ENCODE measurements around the gene PRICKLE2.

Gene PRICKLE2

DNA sequence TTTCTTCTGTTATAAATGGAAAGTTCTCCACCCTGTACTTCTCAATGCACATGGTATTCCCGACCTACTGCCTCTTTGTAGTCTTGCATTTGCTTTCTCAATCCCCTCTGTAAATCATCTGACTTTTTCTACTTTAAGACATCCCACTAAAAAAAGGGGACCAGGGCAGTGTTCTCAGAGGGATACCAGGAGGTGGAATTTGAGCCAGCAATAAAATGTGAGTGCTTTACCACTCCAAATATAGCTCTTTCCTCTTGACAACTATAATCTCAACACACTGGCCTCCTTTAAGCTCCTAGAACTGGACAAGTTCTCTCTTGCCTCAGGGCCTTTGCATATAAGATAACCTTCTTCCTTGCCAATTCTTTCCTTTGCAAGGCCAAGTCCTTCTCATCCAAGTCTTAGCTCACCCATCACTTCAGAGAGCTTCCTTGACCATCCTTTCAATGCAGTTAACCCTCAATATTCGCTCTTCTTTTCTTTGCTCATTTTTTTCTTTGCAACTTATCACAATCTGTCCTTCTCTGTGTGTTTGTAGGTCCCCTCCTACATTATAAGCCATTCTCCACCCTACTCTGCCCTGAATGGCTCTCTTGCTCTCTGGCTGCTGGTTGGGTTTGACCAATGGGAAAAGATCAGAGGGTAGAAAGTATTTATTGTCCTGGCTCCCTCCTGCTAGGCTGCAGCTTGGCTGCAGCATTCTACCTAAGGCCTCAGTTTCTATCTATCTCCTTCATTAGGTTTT lies 93.4 kb downstream of the PRICKLE2 start:
- Histone ChIP-seq H3K4me1 (ENCODE audit: control insufficient read depth in 1 of 2, insufficient read depth in 2 of 2, low read length in 2 of 2) (peaks cover 16 to 30% of the 10 kb centered on the region in 2 experiments), H3K14ac (ENCODE audit: low read length) (peak overlapping the region; percentile 63), H2BK120ac (ENCODE audit: insufficient read depth, low read length, poor library complexity) (peak overlapping the region; percentile 73), H3K23ac (ENCODE audit: low read length) (no peak overlapping the region), H3K79me2 (ENCODE audit: control insufficient read depth, insufficient read depth, low read length, poor library complexity) (peaks cover 1% of the 10 kb centered on the region), H4K8ac (ENCODE audit: low read depth, low read length) (no peak overlapping the region), H2BK5ac (ENCODE audit: low read depth, low read length, poor library complexity) (peak overlapping the region; percentile 22), H4K91ac (ENCODE audit: low read depth, low read length) (peak overlapping the region; percentile 41), H3K9me3 (ENCODE audit: insufficient read depth, low read depth, low read length) (no peaks in the 10 kb centered on the region), H3K4me3 (ENCODE audit: low read depth, low read length) (no peak overlapping the region), H3K27ac (ENCODE audit: low read depth, low read length) (no peak overlapping the region), H3K4ac (ENCODE audit: low read depth, low read length) (no peak overlapping the region), H4K12ac (ENCODE audit: low read depth, low read length) (no peak overlapping the region), H3K36me3 (ENCODE audit: control insufficient read depth in 1 of 2, insufficient read depth in 2 of 2, low read length in 2 of 2) (peaks cover 6 to 19% of the 10 kb centered on the region in 2 experiments), H3K79me1 (ENCODE audit: low read length) (peaks cover 6% of the 10 kb centered on the region), H2AFZ (ENCODE audit: insufficient read depth, low read length, poor library complexity) (no peak overlapping the region), H3K9ac (ENCODE audit: low read length) (no peak overlapping the region), H2AK5ac (ENCODE audit: low read length) (peak overlapping the region; percentile 32), H3K18ac (ENCODE audit: low read length) (no peak overlapping the region), H2BK12ac (ENCODE audit: low read length) (peak overlapping the region; percentile 81), H3K4me2 (ENCODE audit: low read length) (no peak overlapping the region), H3K27me3 (ENCODE audit: insufficient read depth, low read length) (no peaks in the 10 kb centered on the region)
- no peak for DNase-seq
- no CpG with 5 or more reads among the region's 2 CpGs for WGBS (ENCODE audit: extremely low coverage, insufficient coverage, insufficient read length)

DNA sequence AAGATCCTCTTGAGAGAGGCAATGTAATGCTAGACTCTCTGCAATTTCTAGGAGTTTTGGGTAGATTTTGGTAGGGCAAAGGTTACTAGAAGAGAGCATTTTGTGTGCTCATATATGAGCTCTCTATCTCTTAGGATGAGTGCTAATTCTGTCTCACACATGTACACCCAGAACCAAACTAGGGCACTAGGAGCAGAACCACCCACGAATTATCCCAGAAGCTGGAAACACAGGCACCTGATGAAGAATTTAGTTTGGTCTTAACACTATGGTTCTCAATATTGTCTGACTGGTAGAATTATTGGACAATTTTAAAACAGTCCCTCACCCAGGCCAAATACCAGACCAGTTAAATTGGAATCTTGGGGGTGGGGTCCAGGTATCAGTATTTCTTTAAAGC lies 94.8 kb downstream of the PRICKLE2 start:
- no CpG with 5 or more reads among the region's 1 CpG for WGBS (ENCODE audit: extremely low coverage, insufficient coverage, insufficient read length)
- H2BK120ac ChIP-seq (ENCODE audit: insufficient read depth, low read length, poor library complexity) = no peak overlapping the region
- H3K79me2 ChIP-seq (ENCODE audit: control insufficient read depth, insufficient read depth, low read length, poor library complexity) = peaks cover under 1% of the 10 kb centered on the region
- H3K27ac ChIP-seq (ENCODE audit: low read depth, low read length) = no peak overlapping the region
- H2AK5ac ChIP-seq (ENCODE audit: low read length) = no peak overlapping the region
- no peak overlapping the region for H3K4me3 ChIP-seq (ENCODE audit: low read depth, low read length)
- H3K14ac ChIP-seq (ENCODE audit: low read length) = no peak overlapping the region
- no peak for DNase-seq
- no peak overlapping the region for H2BK12ac ChIP-seq (ENCODE audit: low read length)
- H3K4ac ChIP-seq (ENCODE audit: low read depth, low read length) = no peak overlapping the region
- H3K27me3 ChIP-seq (ENCODE audit: insufficient read depth, low read length) = no peaks in the 10 kb centered on the region
- H4K8ac ChIP-seq (ENCODE audit: low read depth, low read length) = no peak overlapping the region
- H2AFZ ChIP-seq (ENCODE audit: insufficient read depth, low read length, poor library complexity) = no peak overlapping the region
- H3K36me3 ChIP-seq (ENCODE audit: control insufficient read depth in 1 of 2, insufficient read depth in 2 of 2, low read length in 2 of 2) = peaks cover 6 to 16% of the 10 kb centered on the region in 2 experiments
- H3K23ac ChIP-seq (ENCODE audit: low read length) = no peak overlapping the region
- no peak overlapping the region for H4K12ac ChIP-seq (ENCODE audit: low read depth, low read length)
- peaks cover 6% of the 10 kb centered on the region for H3K79me1 ChIP-seq (ENCODE audit: low read length)
- H3K18ac ChIP-seq (ENCODE audit: low read length) = no peak overlapping the region
- no peak overlapping the region for H2BK5ac ChIP-seq (ENCODE audit: low read depth, low read length, poor library complexity)
- H3K4me1 ChIP-seq (ENCODE audit: control insufficient read depth in 1 of 2, insufficient read depth in 2 of 2, low read length in 2 of 2) = peaks cover 16 to 28% of the 10 kb centered on the region in 2 experiments
- H3K9ac ChIP-seq (ENCODE audit: low read length) = no peak overlapping the region
- no peaks in the 10 kb centered on the region for H3K9me3 ChIP-seq (ENCODE audit: insufficient read depth, low read depth, low read length)
- no peak overlapping the region for H3K4me2 ChIP-seq (ENCODE audit: low read length)
- H4K91ac ChIP-seq (ENCODE audit: low read depth, low read length) = no peak overlapping the region

DNA sequence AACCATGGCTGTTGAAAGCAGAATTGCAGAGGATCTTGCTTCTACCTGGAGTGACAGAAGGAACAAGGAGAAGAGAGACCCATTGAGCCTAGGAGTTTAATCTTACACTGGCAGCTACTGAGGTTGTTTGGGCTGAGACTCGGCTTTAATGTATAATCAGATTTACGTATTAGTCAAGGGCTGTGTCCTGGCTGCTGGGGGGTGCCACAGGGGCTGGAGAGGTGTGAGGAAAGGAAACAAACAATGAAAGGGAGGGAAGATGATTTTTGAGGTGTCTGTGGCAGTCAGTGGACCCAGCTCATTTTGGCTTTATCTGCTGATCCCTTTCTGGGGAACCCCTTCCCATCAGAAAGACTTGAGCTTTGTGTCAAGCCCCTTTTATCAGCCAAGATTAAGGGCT lies 95.7 kb downstream of the PRICKLE2 start:
- no peak overlapping the region for H3K4ac ChIP-seq (ENCODE audit: low read depth, low read length)
- no peak overlapping the region for H4K91ac ChIP-seq (ENCODE audit: low read depth, low read length)
- no peak overlapping the region for H4K12ac ChIP-seq (ENCODE audit: low read depth, low read length)
- H3K23ac ChIP-seq (ENCODE audit: low read length) = no peak overlapping the region
- no peak overlapping the region for H3K4me3 ChIP-seq (ENCODE audit: low read depth, low read length)
- H3K36me3 ChIP-seq (ENCODE audit: control insufficient read depth in 1 of 2, insufficient read depth in 2 of 2, low read length in 2 of 2) = peaks cover 6 to 16% of the 10 kb centered on the region in 2 experiments
- no peak overlapping the region for H3K14ac ChIP-seq (ENCODE audit: low read length)
- no peak overlapping the region for H3K18ac ChIP-seq (ENCODE audit: low read length)
- no peaks in the 10 kb centered on the region for H3K27me3 ChIP-seq (ENCODE audit: insufficient read depth, low read length)
- no peak overlapping the region for H3K4me2 ChIP-seq (ENCODE audit: low read length)
- H2AFZ ChIP-seq (ENCODE audit: insufficient read depth, low read length, poor library complexity) = no peak overlapping the region
- H2BK12ac ChIP-seq (ENCODE audit: low read length) = no peak overlapping the region
- H2AK5ac ChIP-seq (ENCODE audit: low read length) = no peak overlapping the region
- no peak overlapping the region for H2BK5ac ChIP-seq (ENCODE audit: low read depth, low read length, poor library complexity)
- H3K9me3 ChIP-seq (ENCODE audit: insufficient read depth, low read depth, low read length) = no peaks in the 10 kb centered on the region
- H3K79me2 ChIP-seq (ENCODE audit: control insufficient read depth, insufficient read depth, low read length, poor library complexity) = no peaks in the 10 kb centered on the region
- peaks cover 16 to 25% of the 10 kb centered on the region in 2 experiments for H3K4me1 ChIP-seq (ENCODE audit: control insufficient read depth in 1 of 2, insufficient read depth in 2 of 2, low read length in 2 of 2)
- H2BK120ac ChIP-seq (ENCODE audit: insufficient read depth, low read length, poor library complexity) = no peak overlapping the region
- no CpG with 5 or more reads among the region's 2 CpGs for WGBS (ENCODE audit: extremely low coverage, insufficient coverage, insufficient read length)
- no peak overlapping the region for H3K9ac ChIP-seq (ENCODE audit: low read length)
- DNase-seq = no peak
- peaks cover 6% of the 10 kb centered on the region for H3K79me1 ChIP-seq (ENCODE audit: low read length)
- no peak overlapping the region for H4K8ac ChIP-seq (ENCODE audit: low read depth, low read length)
- no peak overlapping the region for H3K27ac ChIP-seq (ENCODE audit: low read depth, low read length)

GRCh38 chr3:64129106-64129505 lies 96.2 kb downstream of the PRICKLE2 start:
- H2BK5ac ChIP-seq (ENCODE audit: low read depth, low read length, poor library complexity) = no peak overlapping the region
- peaks cover 12 to 21% of the 10 kb centered on the region in 2 experiments for H3K4me1 ChIP-seq (ENCODE audit: control insufficient read depth in 1 of 2, insufficient read depth in 2 of 2, low read length in 2 of 2)
- H3K4me2 ChIP-seq (ENCODE audit: low read length) = no peak overlapping the region
- no peak overlapping the region for H3K4ac ChIP-seq (ENCODE audit: low read depth, low read length)
- no peak overlapping the region for H2BK12ac ChIP-seq (ENCODE audit: low read length)
- H3K18ac ChIP-seq (ENCODE audit: low read length) = no peak overlapping the region
- H2BK120ac ChIP-seq (ENCODE audit: insufficient read depth, low read length, poor library complexity) = no peak overlapping the region
- no peaks in the 10 kb centered on the region for H3K79me2 ChIP-seq (ENCODE audit: control insufficient read depth, insufficient read depth, low read length, poor library complexity)
- H3K14ac ChIP-seq (ENCODE audit: low read length) = no peak overlapping the region
- H4K91ac ChIP-seq (ENCODE audit: low read depth, low read length) = no peak overlapping the region
- H4K12ac ChIP-seq (ENCODE audit: low read depth, low read length) = no peak overlapping the region
- no peak overlapping the region for H3K9ac ChIP-seq (ENCODE audit: low read length)
- no peaks in the 10 kb centered on the region for H3K9me3 ChIP-seq (ENCODE audit: insufficient read depth, low read depth, low read length)
- H3K4me3 ChIP-seq (ENCODE audit: low read depth, low read length) = no peak overlapping the region
- H3K27ac ChIP-seq (ENCODE audit: low read depth, low read length) = no peak overlapping the region
- H3K27me3 ChIP-seq (ENCODE audit: insufficient read depth, low read length) = no peaks in the 10 kb centered on the region
- peaks cover 6% of the 10 kb centered on the region for H3K79me1 ChIP-seq (ENCODE audit: low read length)
- no peak overlapping the region for H2AK5ac ChIP-seq (ENCODE audit: low read length)
- H3K36me3 ChIP-seq (ENCODE audit: control insufficient read depth in 1 of 2, insufficient read depth in 2 of 2, low read length in 2 of 2) = peaks cover 6 to 16% of the 10 kb centered on the region in 2 experiments
- no peak overlapping the region for H3K23ac ChIP-seq (ENCODE audit: low read length)
- H2AFZ ChIP-seq (ENCODE audit: insufficient read depth, low read length, poor library complexity) = no peak overlapping the region
- DNase-seq = no peak
- H4K8ac ChIP-seq (ENCODE audit: low read depth, low read length) = no peak overlapping the region
- no CpG with 5 or more reads among the region's 4 CpGs for WGBS (ENCODE audit: extremely low coverage, insufficient coverage, insufficient read length)

All from trophoblast cell (in vitro differentiated cells and primary cell).